HG03565 (cell line): ENCODE results near the gene F10.
"Not testable (repeated sequence)": the region's sequence is repeated elsewhere in the genome, so short reads cannot be mapped to it uniquely, and the experiment has no call there.

Experiments used
- ATAC-seq: cut with Tn5 transposase; IDR thresholded peaks from one replicate; pipeline ENCODE4 v1.9.1; 2021; ENCODE audit warnings: mild to moderate bottlenecking, moderate library complexity; ENCODE audit not compliant: unreplicated experiment

Gene F10

GRCh38 chr13:113150550-113151365 is 28.2 kb downstream of the F10 start:
- no peak for ATAC-seq

GRCh38 chr13:113151745-113152690 is 29.4 kb downstream of the F10 start:
- no peak for ATAC-seq

GRCh38 chr13:113152691-113152983 is 30.0 kb downstream of the F10 start:
- ATAC-seq: no peak

- peak; percentile 25 for ATAC-seq
Measured at GRCh38 chr13:113152984-113153809, 30.6 kb downstream of the F10 start.

GRCh38 chr13:113153810-113154748 is 31.5 kb downstream of the F10 start:
- ATAC-seq: peak; percentile 38

- ATAC-seq: no peak
Measured at GRCh38 chr13:113155201-113155600, 32.6 kb downstream of the F10 start.

GRCh38 chr13:113155982-113156655 is 33.5 kb downstream of the F10 start:
- ATAC-seq: no peak

GRCh38 chr13:113157206-113157928 is 34.8 kb downstream of the F10 start:
- ATAC-seq: no peak

GRCh38 chr13:113157929-113158747 is 35.5 kb downstream of the F10 start, which contains the start of gene PROZ:
PROZ (plus strand) TSS chr13:113158648; CDS start chr13:113158661, 13 bp downstream.
- ATAC-seq: no peak

- no peak for ATAC-seq
Measured at GRCh38 chr13:113158946-113159345, 36.3 kb downstream of the F10 start.

GRCh38 chr13:113159701-113160100 is 37.1 kb downstream of the F10 start:
- ATAC-seq: no peak

GRCh38 chr13:113160983-113161382 is 38.4 kb downstream of the F10 start:
- ATAC-seq: no peak

GRCh38 chr13:113161433-113161832 is 38.8 kb downstream of the F10 start:
- no peak for ATAC-seq

GRCh38 chr13:113161975-113162374 is 39.4 kb downstream of the F10 start:
- ATAC-seq: not testable (repeated sequence)

GRCh38 chr13:113162783-113163685 is 40.4 kb downstream of the F10 start:
- ATAC-seq: no peak

- ATAC-seq: no peak
Measured at GRCh38 chr13:113164492-113164891, 41.9 kb downstream of the F10 start.

- ATAC-seq: no peak
Measured at GRCh38 chr13:113166266-113166665, 43.7 kb downstream of the F10 start.
